Endothelial cell of umbilical vein (primary cell): ENCODE data around the gene PGAP1.

Experiments used
- EZH2 ChIP-seq: IDR thresholded peaks from 2 replicates; pipeline ENCODE4 v1.6.1; 2012; ENCODE audit warnings: borderline replicate concordance, low read depth, mild to moderate bottlenecking, moderate library complexity, low read length, inconsistent platforms; ENCODE audit not compliant: severe bottlenecking
- POLR2A ChIP-seq: IDR thresholded peaks from 2 replicates; pipeline ENCODE4 v1.6.1; 2012; ENCODE audit warnings: low read depth, mild to moderate bottlenecking, control low read depth, low read length
- TF ChIP-seq, protein P1 (sequence below), 2 donors: IDR thresholded peaks; 1 replicate in 1 of 2; 2 replicates in 1 of 2; pipeline ENCODE4 v1.5.1; 2011; ENCODE audit warnings: low read length in 2 of 2, mild to moderate bottlenecking in 2 of 2, moderate library complexity in 2 of 2, control low read depth in 1 of 2, inconsistent platforms in 1 of 2, low read depth in 1 of 2; ENCODE audit not compliant: insufficient read depth in 1 of 2; ENCODE audit errors: extremely low read depth in 1 of 2
- TF ChIP-seq, protein P2 (sequence below): IDR thresholded peaks from 2 replicates; pipeline ENCODE4 v1.6.1; 2011; ENCODE audit not compliant: insufficient read depth, insufficient read length

DNA sequence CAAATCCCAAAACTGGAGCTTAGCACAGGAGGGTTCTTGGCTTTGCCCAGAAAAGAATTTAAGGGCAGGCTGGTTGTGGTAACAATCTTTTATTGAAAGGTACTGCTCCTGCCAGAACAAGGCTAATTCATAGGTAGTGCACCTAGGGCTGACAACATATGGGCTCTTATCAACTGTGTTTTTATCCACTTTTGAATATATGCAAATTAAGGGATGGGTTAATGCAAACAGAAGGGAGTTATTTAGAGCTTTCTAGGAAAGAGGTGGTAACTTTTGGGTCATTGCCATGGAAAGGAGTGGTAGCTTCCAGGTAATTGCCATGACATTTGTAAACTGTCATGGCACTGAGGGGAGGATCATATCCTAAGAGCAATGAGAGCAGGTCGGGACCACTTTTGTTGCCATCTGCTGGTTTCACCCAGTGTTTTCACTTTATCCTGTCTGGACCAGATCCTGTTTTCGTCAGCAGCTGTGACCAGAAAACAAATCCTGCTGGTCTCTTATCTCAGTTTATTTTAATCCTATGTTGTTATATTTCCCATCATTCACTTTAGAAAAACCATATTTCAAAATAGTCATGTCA lies 118.3 kb downstream of the PGAP1 start:
- TF ChIP-seq POLR2A (no peak), EZH2 (no peak)
- TF ChIP-seq, protein P1, sequence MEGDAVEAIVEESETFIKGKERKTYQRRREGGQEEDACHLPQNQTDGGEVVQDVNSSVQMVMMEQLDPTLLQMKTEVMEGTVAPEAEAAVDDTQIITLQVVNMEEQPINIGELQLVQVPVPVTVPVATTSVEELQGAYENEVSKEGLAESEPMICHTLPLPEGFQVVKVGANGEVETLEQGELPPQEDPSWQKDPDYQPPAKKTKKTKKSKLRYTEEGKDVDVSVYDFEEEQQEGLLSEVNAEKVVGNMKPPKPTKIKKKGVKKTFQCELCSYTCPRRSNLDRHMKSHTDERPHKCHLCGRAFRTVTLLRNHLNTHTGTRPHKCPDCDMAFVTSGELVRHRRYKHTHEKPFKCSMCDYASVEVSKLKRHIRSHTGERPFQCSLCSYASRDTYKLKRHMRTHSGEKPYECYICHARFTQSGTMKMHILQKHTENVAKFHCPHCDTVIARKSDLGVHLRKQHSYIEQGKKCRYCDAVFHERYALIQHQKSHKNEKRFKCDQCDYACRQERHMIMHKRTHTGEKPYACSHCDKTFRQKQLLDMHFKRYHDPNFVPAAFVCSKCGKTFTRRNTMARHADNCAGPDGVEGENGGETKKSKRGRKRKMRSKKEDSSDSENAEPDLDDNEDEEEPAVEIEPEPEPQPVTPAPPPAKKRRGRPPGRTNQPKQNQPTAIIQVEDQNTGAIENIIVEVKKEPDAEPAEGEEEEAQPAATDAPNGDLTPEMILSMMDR (IDR thresholded peaks at IDR 0.05; ENCODE audit: extremely low read depth in 1 of 2, insufficient read depth in 1 of 2, low read depth in 1 of 2, low read length in 2 of 2) = no peak
- TF ChIP-seq, protein P2, sequence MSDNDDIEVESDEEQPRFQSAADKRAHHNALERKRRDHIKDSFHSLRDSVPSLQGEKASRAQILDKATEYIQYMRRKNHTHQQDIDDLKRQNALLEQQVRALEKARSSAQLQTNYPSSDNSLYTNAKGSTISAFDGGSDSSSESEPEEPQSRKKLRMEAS = no peak
